Loucy (cell line): Measurements from ENCODE around the gene PACRG.

ENCODE experiments used
- EZH2phosphoT487 ChIP-seq: fragments of 200-600 bp; IDR thresholded peaks from 2 replicates; pipeline ENCODE4 v1.6.1; 2018; ENCODE audit warnings: antibody characterized with exemption, mild to moderate bottlenecking, moderate library complexity, borderline replicate concordance
- TF ChIP-seq, protein P1 (sequence below): fragments of 200-600 bp; sonication (generic); conservative IDR thresholded peaks from 2 replicates; pipeline ENCODE4 v1.5.1; 2014; ENCODE audit warnings: mild to moderate bottlenecking, antibody characterized with exemption, low read length

DNA sequence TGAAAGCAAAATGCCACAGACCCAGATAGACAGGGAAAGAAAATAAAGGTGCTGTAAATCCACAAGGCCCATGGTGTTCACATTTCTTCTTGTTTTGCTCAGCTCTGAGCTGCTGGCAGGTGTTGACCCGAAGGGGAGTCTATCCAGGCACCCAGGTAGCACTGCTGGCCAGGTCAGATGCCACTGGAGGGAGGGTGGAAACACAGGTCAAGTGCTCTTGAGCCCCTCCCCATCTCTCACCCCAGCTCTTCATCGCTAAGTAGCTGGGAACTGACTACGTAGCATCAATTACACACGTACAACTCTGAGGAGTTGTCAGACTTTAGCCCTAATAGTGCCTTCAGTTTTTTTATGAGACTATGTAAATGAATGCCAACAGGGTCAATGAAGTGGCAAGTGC is 399.0 kb downstream of the PACRG start:
- TF ChIP-seq, protein P1, sequence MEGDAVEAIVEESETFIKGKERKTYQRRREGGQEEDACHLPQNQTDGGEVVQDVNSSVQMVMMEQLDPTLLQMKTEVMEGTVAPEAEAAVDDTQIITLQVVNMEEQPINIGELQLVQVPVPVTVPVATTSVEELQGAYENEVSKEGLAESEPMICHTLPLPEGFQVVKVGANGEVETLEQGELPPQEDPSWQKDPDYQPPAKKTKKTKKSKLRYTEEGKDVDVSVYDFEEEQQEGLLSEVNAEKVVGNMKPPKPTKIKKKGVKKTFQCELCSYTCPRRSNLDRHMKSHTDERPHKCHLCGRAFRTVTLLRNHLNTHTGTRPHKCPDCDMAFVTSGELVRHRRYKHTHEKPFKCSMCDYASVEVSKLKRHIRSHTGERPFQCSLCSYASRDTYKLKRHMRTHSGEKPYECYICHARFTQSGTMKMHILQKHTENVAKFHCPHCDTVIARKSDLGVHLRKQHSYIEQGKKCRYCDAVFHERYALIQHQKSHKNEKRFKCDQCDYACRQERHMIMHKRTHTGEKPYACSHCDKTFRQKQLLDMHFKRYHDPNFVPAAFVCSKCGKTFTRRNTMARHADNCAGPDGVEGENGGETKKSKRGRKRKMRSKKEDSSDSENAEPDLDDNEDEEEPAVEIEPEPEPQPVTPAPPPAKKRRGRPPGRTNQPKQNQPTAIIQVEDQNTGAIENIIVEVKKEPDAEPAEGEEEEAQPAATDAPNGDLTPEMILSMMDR = no peak
- TF ChIP-seq EZH2phosphoT487 = no peak
